GM19452 (cell line): Measurements from ENCODE around the gene DIAPH3.
A peak's percentile ranks its signal among the peaks of the same experiment; 100 is the strongest.

ENCODE experiments used
- ATAC-seq: cut with Tn5 transposase; IDR thresholded peaks from one replicate; pipeline ENCODE4 v1.9.1; 2021; ENCODE audit not compliant: unreplicated experiment

Gene DIAPH3

GRCh38 chr13:59680429-59681024 lies 483.2 kb downstream of the DIAPH3 start:
- no peak for ATAC-seq

GRCh38 chr13:59679254-59679653 lies 484.5 kb downstream of the DIAPH3 start:
- no peak for ATAC-seq

- no peak for ATAC-seq
Observed at GRCh38 chr13:59677966-59678814, 485.5 kb downstream of the DIAPH3 start.

- no peak for ATAC-seq
Observed at GRCh38 chr13:59677430-59677829, 486.3 kb downstream of the DIAPH3 start.

- ATAC-seq = peak; percentile 52
Observed at GRCh38 chr13:59674616-59675015, 489.1 kb downstream of the DIAPH3 start.

GRCh38 chr13:59673286-59673685 lies 490.4 kb downstream of the DIAPH3 start:
- ATAC-seq = no peak

- ATAC-seq = no peak
Observed at GRCh38 chr13:59672445-59672844, 491.3 kb downstream of the DIAPH3 start.

- ATAC-seq = no peak
Observed at GRCh38 chr13:59671881-59672280, 491.8 kb downstream of the DIAPH3 start.

- ATAC-seq = no peak
Observed at GRCh38 chr13:59666504-59666903, 497.2 kb downstream of the DIAPH3 start.

- ATAC-seq = no peak
Observed at GRCh38 chr13:59665732-59666131, 498.0 kb downstream of the DIAPH3 start.

GRCh38 chr13:59665184-59665583 lies 498.5 kb downstream of the DIAPH3 start:
- ATAC-seq = no peak

GRCh38 chr13:59664586-59664985 lies 499.1 kb downstream of the DIAPH3 start:
- no peak for ATAC-seq

GRCh38 chr13:59663707-59664106 lies 500.0 kb downstream of the DIAPH3 start:
- ATAC-seq = no peak

- no peak for ATAC-seq
Observed at GRCh38 chr13:59660582-59660981, 503.1 kb downstream of the DIAPH3 start.

GRCh38 chr13:59659981-59660380 lies 503.7 kb downstream of the DIAPH3 start:
- ATAC-seq = no peak

- ATAC-seq = no peak
Observed at GRCh38 chr13:59658738-59659330, 504.9 kb downstream of the DIAPH3 start.

- no peak for ATAC-seq
Observed at GRCh38 chr13:59658027-59658737, 505.5 kb downstream of the DIAPH3 start.

- ATAC-seq = no peak
Observed at GRCh38 chr13:59653916-59654315, 509.8 kb downstream of the DIAPH3 start.

- no peak for ATAC-seq
Observed at GRCh38 chr13:59651479-59651878, 512.2 kb downstream of the DIAPH3 start.

- no peak for ATAC-seq
Observed at GRCh38 chr13:59643906-59644626, 519.7 kb downstream of the DIAPH3 start.

- ATAC-seq = no peak
Observed at GRCh38 chr13:59643364-59643841, 520.3 kb downstream of the DIAPH3 start.
